ENCODE measurements around the gene WNT7A.
"Not testable (repeated sequence)": the region's sequence is repeated elsewhere in the genome, so short reads cannot be mapped to it uniquely, and the experiment has no call there.

The WNT7A gene

DNA sequence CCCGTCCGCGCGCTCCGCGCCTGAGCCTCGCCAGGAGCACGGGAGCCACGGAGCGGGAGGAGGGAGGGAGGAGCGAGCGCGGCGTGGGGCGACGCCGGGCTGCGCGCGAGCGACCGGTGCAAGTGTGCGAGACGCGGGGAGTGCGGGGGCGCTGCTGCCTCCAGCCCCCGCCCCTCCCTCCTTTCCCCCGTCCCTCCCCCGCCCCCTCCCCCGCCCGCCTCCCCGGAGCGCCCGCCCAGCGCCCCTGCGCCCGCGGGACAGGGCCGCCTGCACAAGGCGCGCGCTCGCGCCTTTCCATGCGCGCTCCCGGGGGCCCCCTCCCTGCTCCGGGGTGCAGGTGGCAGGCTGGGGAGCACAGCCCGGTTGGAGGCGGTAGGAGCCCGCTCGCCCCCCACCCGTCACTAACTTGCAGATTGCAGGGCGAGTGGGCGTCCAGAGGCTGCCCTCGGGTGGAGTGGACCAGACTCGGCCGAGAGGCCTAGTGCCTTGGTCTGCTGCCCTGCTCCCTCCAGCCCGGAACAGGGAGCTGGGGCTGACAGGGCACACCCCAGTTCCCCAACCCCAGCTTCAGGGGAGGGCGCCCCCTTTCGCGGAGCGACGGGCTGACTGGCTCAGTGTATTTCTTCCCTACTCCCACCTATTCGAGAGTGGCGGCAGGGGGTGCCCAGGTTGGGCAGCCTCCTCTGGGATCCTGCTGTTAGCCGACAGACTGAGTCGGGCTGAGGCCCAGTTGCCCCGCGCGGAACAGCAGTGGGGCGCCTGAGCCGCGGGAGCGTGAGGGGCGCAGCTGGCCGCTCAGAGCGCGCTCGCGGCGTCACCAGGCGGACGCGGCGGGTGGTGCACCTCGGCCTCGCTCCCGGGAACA is at the start of gene WNT7A:
Gene WNT7A (minus strand): TSS at position 126 of the 865 bp plus-strand sequence. CDS start 255 bp downstream, outside the sequence.
- peak in 2 of 3 donors; percentile 30 to 53 for DNase-seq

GRCh38 chr3:13928741-13929140 is 48.9 kb upstream of the WNT7A start:
- not testable (repeated sequence) for DNase-seq

GRCh38 chr3:13927295-13927694 is 47.4 kb upstream of the WNT7A start:
- DNase-seq: no peak

DNA sequence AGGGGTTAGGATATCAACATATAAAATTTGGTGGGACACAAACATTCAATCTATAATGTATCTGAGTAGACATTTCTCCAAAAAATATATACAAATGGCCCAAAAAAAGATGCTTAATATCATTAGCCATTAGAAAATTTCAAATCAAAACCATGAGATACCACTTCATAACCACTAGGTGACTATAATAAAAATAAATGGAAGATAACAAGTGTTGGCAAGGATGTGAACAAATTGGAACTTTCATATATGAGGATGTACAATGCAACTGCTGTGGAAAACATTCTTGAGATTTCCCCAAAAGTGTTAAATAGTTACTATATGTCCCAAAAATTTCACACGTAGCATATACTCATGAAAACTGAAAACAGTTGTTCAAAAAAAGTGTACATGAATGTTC is 36.5 kb upstream of the WNT7A start:
- DNase-seq: no peak

DNA sequence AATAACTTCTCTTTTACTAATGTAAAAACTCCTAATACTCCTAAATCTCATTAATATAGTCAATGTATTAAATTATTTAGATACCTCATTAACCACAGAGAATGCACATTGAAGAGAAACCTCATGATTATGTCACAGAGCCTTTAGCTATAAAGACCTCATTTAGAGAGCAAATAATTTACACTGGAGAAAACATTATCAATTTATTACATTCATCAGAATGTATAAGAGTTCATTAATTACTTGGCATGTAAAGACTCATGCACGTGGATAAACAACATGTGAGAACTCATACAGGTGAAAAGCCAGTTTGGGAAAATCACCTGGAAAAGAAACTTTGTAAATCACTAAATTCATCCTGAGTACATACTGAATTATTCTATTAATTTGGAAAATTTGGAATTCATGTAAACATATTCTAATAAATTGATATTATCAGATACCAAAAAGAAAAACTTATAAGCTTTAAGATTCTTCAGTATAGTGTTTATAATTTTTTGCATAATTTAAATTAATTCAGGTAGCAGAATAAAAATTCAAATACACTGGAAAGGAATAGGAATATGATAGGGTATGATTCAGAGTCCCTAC is 22.9 kb upstream of the WNT7A start:
- DNase-seq: no peak

DNA sequence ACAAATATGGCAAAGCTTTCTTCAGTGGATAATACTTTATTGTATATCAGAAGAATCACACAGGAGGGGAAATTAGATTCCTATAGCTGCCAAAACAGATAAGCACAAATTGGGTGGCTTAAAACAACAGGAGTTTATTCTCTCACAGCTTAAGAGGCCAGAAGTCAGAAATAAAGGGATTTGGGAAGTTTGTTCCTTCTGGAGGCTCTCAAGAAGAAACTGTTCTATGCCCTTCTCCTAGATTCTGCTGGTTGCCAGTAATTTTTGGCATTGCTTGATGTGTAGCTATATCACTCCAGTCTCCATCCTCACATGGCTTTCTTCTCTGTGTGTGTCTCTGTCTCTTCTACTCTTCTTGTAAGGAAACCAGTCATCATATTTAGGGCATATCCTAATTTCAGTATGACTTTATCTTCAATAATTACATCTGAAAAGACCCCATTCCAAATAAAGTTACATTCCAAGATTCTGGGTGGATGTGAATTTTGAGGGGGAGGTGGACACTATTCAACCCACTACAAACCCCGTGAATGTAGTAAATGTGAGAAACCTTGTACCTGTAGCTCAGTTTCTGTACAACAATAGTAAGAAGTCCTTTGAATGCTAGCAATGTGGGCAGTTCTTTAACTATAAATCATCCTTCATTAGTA is 22.2 kb upstream of the WNT7A start:
- no peak for DNase-seq

DNA sequence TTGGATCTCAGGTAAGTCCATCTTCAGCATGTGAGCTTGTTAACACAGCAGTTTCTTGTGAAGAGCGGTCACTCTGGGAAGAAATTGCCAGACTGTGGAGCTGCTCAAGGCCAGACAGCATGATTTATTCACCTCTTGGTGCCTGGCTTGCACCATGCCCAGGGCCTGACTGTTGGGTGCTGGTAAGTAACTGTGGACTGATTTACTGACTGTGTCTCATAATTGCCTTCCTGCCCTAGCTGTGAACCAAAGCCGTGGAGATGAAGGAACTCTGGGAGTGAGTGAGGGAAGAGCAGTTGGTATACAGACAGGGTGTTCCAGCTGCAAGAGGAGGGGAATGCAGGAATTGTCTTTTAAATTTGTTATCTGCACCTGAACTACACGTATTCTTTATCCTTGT is 18.5 kb upstream of the WNT7A start:
- DNase-seq: no peak

- peak; percentile 45 to 60 (median 60) for DNase-seq
Measured at GRCh38 chr3:13896473-13897154, 16.7 kb upstream of the WNT7A start.

DNA sequence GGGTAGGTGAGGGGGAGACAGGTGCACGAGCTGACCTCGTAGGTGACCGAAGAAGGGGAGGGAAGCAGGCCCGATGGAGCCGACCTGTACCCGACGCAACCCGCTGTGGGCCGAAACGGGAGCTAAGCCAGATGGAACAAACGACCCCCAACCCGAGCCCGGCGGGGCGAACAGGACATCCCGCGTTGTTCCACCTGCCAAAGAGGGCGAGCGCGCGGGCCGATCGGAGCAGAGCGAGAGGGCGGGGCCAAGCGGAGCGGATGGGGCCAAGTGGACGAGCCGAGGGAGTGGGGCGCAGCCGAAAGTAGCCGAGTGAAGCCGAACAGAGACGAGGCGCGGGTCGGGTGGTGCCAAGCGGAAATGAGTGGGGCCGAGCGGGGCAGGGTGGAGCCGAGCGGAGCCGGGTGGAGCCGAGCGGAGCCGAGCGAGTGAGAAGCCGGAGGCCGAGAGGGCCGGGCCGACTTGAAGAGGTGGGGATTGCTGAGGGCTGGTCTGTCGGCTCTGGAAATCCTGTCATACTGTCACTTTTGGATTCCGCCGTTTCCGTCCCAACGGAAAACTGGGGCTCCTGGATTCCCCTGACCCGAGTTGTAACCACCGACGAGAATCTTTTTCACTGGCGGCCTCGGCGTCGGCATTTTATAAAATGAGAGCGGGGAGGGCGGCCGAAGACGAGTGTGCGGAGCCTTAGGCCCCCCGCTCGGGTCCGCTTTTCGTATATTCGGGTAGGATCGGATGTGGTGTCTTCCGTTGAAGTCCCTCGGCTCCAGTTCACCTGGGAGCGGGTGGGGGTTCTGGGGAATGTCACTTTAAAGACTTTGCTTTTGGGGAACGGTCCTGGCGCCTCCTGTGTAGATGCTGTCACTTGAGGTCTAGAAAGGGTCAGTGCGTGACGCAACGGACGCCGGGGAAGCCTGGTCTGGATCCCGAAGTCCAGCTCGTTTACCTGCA is 15.6 kb upstream of the WNT7A start:
- peak; percentile 92 to 95 (median 95) for DNase-seq

DNA sequence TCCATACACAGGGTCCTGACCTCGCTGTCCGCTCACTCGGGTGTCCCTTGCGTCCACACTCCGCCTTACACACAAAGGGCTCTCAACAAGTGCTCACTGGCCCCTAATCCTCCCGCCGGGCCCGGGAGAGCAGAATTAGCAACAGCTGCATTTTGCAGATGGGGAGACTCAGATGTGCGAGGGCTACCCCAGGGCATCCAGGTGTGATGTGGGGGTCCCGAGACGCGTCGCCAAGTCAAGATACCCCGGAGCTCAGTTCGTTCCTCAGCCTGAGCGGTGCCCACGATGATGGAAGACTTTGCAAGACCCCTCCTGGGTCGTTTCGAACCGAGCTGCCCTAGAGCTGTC is 14.9 kb upstream of the WNT7A start:
- no peak for DNase-seq

DNA sequence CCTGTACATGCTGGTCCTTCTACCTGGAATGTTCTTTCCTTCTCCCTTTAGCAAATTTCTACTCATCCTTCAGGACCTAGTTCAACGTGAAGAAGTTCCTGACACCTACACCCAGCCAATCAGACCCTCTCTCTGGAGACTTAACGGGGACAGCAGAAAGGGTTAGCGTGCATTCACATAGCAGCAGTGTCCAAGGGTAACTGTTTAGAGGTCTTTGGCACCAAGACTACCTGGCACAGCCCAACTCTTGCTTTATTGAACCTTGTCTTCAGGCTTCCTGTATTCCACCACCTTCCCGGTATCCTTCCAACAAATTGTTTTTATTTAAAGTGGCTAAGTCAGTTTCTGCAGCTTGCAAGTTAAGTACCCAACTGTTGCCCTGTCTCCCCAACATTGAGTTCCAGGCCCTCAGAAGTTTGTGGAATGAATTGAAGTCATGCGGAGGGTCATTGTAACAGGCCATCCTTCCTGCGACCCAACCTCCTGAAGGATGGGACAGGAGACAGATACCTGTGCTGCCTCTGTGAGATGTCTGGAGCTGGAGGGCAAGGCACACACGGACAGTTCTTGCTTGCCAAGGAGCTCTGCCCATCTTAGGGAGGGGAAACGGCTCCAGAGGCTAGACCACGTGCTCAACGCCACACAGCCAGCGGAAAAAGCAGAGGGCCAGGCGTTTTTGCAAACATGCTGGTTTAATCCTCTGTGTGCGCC is 14.4 kb upstream of the WNT7A start:
- DNase-seq: no peak

DNA sequence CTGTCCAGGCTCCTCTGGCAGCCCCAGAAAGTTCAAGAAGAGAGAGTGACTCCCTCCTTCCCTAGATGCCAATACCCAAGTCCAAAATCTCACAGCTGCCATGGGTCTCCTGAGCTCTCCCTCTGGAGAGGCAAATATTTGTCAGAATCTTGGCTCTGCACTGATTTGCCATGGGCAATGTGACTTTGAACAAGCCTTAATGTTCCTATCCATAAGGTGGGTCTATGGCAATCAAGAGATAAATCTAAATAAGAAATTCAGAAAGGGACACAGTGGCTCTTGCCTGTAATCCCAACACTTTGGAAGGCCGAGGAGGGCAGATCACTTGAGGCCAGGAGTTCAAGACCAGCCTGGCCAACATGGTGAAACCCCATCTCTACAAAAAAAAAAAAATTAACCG is 12.4 kb upstream of the WNT7A start:
- no peak for DNase-seq

DNA sequence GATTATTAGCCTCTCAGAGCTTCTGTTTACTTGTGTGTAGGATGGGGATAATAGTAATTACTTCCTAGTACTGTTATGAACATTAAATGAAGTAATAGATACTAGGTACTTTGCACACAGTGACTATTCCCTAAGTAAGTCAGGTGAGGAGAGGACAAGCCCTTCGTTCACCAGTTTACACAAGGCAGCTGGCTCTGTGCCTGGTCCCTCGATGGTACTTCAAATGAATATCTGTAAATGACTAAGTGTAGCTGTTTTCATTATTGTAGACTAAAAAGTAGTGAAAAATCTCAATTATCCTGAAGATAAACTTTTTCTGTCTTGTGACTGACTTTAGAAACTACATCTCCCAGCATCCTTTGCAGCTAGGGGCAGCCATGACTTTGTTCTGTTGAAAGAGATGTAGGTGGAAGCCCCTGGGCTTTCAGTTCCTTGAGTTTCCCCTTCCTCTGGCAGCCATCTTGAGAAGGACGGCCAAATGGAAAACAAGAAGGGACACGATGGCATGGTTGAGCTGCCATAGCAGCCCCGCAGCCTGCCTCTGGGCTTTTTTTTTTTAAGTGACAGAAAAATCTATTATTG is 11.7 kb upstream of the WNT7A start:
- DNase-seq: peak; percentile 21 to 46 (median 33)

GRCh38 chr3:13891017-13891392 is 11.1 kb upstream of the WNT7A start:
- DNase-seq: no peak

DNA sequence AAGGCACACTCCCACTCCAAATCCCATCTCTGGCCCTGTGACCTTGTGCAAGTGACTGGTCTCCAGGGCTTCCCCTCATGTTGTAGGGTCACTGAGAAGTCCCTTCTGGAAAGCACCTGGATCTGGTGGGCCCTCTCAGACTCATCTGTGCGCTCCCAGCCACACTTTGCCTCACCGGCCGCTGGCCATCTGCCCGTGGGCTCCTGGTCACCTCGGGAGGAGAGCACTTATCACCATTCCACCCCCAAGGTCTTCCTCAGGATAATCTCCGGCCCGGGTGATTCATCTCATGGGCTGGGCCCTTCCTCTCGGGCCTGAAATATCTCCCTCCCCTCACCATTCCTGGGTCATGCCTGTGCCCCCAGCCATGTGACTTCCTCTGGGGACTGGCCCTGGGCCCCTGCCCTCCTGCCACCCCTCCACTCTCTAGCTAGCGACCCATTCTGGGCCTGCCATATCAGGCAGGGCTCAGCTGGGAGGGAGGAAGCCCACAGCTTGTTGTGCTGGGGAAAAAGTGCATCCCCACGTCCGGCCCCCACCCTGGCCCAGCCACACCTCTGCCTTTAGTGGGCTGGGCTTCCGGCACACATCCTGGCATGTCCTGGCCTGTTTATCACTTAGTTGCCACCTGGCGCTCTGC is 10.6 kb upstream of the WNT7A start:
- no peak for DNase-seq

DNA sequence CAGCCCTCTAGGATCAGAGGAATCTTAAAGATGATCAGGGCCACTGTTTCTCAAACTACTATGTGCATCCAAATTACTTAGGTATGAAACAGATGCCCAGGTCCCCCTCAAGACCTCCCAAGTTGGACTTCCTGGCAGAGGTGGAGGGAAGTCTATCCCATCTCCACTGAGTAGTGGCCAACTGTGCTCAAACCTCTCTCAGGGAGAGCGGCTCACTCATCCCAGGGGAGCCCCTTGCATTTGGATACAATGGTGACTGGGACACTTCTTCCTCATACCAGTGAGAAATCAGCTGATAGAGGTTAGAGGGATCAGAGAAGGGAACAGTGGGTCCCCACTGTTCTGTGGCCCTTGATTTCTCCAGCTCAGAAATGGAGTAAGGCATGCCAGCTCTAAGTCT is 8.7 kb upstream of the WNT7A start:
- no peak for DNase-seq

DNA sequence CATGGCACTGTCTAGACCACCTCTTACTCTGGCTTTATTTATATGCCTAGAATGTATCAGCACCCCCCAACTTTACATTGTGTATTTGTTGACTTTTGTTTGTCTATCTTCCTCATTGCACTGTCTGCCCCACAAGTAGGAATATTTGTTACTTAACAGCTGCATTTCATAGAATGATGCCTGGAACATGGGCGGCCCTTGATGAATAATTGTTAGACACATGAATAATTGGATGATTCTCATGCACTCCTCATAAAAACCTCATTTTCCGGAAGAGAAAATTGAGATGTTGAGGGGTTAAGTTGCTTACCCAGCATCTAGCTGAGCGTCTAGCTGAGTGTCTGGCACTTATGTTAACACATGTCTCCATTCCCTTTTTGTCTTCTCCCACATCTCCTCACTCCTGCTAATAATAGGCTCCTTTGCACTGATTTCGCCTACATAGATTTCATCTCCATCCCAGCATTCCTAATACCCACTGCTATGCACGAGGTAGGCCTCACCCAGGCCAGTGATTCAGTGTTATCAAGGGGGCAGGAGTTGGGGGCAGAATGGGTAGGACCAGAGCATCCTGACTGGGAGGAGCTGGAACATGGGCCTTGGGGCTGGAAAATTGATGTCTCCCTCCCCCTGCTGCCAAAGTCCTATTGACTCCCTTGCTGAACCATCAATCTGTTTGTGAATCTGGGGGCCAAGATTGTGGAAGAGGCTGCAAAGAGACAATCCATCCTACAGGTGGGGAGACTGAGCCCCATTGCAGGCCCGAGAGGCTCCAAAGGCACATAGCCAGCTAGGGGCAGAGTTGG is 7.8 kb upstream of the WNT7A start:
- DNase-seq: no peak

DNA sequence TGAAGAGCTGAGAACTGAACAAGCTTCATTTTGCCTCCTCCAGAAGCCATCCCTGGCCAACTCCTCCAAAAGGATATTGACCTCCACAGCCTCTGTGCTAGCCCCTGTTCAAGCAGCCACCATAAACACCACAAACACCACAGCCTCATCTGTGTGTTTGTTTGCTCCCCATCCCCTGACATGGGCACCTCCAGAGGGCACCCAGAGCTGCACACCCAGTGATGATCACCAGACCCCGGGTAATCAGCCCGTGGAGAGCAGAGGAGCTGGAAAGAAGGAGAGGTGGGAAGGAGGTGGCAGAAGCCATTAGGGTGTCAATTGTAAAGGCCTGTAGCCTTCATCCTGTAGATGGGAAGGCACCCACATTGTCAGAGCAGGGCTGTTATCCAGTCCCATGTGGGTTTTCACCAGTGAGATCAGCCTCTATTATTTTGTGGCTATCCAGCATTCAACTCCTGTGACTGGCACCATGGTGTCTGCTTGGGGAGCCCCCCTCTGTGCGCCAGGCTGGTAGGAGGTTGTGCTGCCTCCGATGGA is 6.8 kb upstream of the WNT7A start:
- no peak for DNase-seq

- no peak for DNase-seq
Measured at GRCh38 chr3:13885704-13886010, 5.8 kb upstream of the WNT7A start.

All from suppressor macrophage treated with lipopolysaccharide for 1 hour (primary cell).